Measurements from ENCODE around the gene CASP14.
A peak's percentile ranks its signal among the peaks of the same experiment; 100 is the strongest.
"Not testable (repeated sequence)": the region's sequence is repeated elsewhere in the genome, so short reads cannot be mapped to it uniquely, and the experiment has no call there.

CASP14 gene

DNA sequence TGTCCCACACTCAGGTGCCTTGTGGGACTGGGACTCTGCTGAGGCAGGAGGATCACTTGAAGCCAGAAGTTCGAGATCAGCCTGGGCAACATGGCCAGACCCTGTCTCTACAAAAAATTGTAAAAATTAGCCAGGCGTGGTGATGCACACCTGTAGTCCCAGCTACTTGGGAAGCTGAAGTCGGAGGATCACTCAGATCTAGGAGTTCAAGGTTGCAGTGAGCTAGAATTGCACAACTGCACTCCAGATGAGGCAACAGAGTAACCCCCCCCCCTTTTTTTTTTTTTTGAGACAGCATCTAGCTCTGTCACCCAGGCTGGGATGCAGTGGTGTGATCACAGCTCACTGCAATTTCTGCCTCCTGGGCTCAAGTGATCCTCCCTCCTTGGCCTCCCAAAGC, 46.9 kb downstream of the CASP14 start:
- no peak overlapping the region for H3K27ac ChIP-seq
- H3K36me3 ChIP-seq (replicated peaks) = no peaks in the 10 kb centered on the region
- no peak overlapping the region for H3K4me3 ChIP-seq (ENCODE audit: low read depth, low read length)
- H3K27me3 ChIP-seq (replicated peaks) = no peaks in the 10 kb centered on the region
- in situ Hi-C loops (cut with HindIII; ENCODE audit: low pct_ligation_motif_present, low sequenced_read_pairs) = no loop called here
- DNase-seq = no peak
- TF ChIP-seq, protein P1, sequence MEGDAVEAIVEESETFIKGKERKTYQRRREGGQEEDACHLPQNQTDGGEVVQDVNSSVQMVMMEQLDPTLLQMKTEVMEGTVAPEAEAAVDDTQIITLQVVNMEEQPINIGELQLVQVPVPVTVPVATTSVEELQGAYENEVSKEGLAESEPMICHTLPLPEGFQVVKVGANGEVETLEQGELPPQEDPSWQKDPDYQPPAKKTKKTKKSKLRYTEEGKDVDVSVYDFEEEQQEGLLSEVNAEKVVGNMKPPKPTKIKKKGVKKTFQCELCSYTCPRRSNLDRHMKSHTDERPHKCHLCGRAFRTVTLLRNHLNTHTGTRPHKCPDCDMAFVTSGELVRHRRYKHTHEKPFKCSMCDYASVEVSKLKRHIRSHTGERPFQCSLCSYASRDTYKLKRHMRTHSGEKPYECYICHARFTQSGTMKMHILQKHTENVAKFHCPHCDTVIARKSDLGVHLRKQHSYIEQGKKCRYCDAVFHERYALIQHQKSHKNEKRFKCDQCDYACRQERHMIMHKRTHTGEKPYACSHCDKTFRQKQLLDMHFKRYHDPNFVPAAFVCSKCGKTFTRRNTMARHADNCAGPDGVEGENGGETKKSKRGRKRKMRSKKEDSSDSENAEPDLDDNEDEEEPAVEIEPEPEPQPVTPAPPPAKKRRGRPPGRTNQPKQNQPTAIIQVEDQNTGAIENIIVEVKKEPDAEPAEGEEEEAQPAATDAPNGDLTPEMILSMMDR (IDR thresholded peaks at IDR 0.05; ENCODE audit: low read depth, low read length, missing control alignments) = no peak

DNA sequence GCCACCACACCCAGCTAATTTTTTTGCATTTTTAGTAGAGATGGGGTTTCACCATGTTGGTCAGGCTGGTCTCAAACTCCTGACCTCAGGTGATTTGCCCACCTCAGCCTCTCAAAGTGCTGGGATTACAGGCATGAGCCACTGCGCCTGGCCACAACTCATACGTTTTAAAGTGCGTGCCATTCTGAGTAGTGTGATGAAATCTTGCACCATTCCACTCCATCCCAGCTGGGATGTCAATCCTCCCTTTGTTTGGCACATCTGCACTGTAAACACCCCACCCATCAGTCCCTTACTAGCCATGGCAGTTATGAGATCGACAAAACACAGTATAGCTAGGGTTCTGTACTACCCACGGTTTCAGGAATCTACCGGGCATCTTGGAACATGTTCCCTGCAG, 48.7 kb downstream of the CASP14 start:
- DNase-seq; H3K36me3 ChIP-seq (replicated peaks); in situ Hi-C loops (cut with HindIII; ENCODE audit: low pct_ligation_motif_present, low sequenced_read_pairs); H3K4me3 ChIP-seq (ENCODE audit: low read depth, low read length); H3K27me3 ChIP-seq (replicated peaks); H3K27ac ChIP-seq: not testable (repeated sequence)

DNA sequence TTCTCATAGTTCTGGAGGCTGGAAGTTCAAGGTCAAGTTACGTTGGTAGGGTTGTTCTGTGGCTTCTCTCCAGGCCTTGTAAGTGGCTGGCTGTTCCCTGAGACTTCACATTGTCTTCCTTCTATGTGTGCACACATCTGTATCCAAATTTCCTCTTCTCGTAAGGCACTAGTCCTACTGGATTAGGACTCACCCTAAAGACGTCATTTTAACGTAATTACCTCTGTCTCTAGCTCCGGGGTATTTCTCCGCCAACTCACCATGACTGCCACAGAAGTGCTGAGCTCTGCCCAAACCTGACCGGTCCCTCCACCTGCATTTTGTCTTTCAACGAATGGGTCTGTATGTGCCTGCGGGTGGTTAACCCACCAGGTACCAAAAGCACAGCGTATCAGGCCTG, 49.2 kb downstream of the CASP14 start:
- in situ Hi-C loops (cut with HindIII; ENCODE audit: low pct_ligation_motif_present, low sequenced_read_pairs) = no loop called here
- no peak overlapping the region for H3K27ac ChIP-seq
- H3K27me3 ChIP-seq (replicated peaks) = no peaks in the 10 kb centered on the region
- H3K36me3 ChIP-seq (replicated peaks) = no peaks in the 10 kb centered on the region
- TF ChIP-seq, protein P1 (IDR thresholded peaks at IDR 0.05; ENCODE audit: low read depth, low read length, missing control alignments) = no peak
- DNase-seq = no peak
- no peak overlapping the region for H3K4me3 ChIP-seq (ENCODE audit: low read depth, low read length)

DNA sequence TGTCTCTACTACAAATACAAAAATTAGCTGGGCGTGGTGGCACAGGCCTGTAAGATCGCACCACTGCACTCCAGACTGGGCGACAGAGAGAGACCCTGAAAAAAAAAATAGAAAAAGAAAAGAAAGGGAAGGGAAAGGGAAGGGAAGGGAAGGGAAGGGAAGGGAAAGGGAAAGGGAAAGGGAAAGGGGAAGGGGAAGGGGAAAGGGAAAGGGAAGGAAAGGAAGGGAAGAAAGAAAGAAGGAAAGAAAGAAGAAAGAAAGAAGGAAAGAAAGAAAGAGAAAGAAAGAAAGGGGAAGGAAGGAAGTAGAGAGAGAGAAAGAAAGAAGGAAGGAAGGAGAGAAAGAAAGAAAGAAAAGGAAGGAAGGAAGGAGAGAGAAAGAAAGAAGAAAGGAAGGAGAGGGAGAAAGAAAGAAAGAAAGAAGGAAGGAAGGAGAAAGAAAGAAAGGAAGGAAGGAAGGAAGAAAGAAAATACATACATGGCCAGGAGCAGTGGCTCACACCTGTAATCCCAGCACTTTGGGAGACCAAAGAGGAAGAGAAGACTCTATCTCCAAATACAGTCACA, 49.8 kb downstream of the CASP14 start:
- no peak for DNase-seq
- no peak overlapping the region for H3K27ac ChIP-seq
- TF ChIP-seq, protein P1 (IDR thresholded peaks at IDR 0.05; ENCODE audit: low read depth, low read length, missing control alignments) = no peak
- no peaks in the 10 kb centered on the region for H3K27me3 ChIP-seq (replicated peaks)
- in situ Hi-C loops (cut with HindIII; ENCODE audit: low pct_ligation_motif_present, low sequenced_read_pairs) = no loop called here
- no peak overlapping the region for H3K4me3 ChIP-seq (ENCODE audit: low read depth, low read length)
- H3K36me3 ChIP-seq (replicated peaks) = no peaks in the 10 kb centered on the region

DNA sequence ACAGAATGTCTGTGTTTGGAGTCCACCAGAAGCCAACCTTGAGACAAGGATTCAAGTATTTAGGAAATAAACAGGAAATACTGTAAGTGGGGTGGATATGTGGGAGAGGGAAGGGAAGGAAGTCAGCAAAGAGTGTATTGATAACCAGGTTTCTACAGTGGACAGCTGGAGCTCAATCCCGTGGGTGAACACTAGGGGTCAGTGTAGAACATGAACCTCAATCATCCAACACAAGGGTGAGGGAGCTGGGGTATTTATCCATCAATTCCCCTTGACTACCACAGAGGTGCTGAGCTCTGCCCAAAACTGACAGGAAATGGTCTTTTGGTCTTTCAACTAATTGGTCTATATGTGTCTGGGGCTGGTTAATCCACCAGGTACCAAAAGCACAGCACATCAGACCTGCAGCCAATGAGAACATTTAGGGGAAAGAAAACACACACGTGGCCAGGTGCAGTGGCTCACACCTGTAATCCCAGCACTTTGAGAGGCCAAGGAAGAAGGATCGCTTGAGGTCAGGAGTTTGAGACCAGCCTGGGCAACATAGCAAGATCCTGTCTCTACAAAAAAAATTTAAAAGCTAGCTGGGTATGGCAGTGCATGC, 52.3 kb downstream of the CASP14 start:
- H3K27ac ChIP-seq = no peak overlapping the region
- TF ChIP-seq, protein P1 (IDR thresholded peaks at IDR 0.05; ENCODE audit: low read depth, low read length, missing control alignments) = peak; percentile 86
- peak; percentile 53 for DNase-seq
- no peaks in the 10 kb centered on the region for H3K36me3 ChIP-seq (replicated peaks)
- in situ Hi-C loops (cut with HindIII; ENCODE audit: low pct_ligation_motif_present, low sequenced_read_pairs) = no loop called here
- no peaks in the 10 kb centered on the region for H3K27me3 ChIP-seq (replicated peaks)
- no peak overlapping the region for H3K4me3 ChIP-seq (ENCODE audit: low read depth, low read length)

DNA sequence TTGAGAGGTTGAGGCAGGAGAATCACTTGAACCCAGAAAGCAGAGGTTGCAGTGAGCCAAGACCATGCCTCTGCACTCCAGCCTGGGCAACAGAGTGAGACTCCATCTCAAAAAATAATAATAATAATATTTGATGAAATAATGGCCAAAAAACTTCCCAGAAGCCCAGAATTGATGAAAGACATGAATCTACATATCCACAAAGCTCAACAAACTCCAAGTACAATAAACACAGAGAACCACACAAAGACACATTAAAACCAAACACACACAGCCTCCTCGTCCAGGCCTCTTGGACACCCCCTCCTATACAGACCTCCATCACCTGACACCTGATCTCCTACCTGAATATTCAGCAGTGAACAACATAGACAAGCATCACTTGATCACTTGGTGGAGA, 54.7 kb downstream of the CASP14 start:
- Histone ChIP-seq H3K27ac (no peak overlapping the region), H3K4me3 (ENCODE audit: low read depth, low read length) (no peak overlapping the region), H3K36me3 (replicated peaks) (no peaks in the 10 kb centered on the region), H3K27me3 (replicated peaks) (no peaks in the 10 kb centered on the region)
- TF ChIP-seq, protein P1 (IDR thresholded peaks at IDR 0.05; ENCODE audit: low read depth, low read length, missing control alignments) = no peak
- in situ Hi-C loops (cut with HindIII; ENCODE audit: low pct_ligation_motif_present, low sequenced_read_pairs) = no loop called here
- DNase-seq = no peak
